Measurements from ENCODE around the gene MCF2.

- no peak for TF ChIP-seq CTCF (IDR thresholded peaks at IDR 0.05 in 2 of 3, conservative IDR thresholded peaks at IDR 0.05 in 1 of 3; ENCODE audit: borderline replicate concordance in 1 of 3, insufficient read depth in 1 of 3, low read depth in 2 of 3, low read length in 2 of 3)
- no peak for TF ChIP-seq POLR2A (IDR thresholded peaks at IDR 0.05; ENCODE audit: borderline replicate concordance, extremely low read depth, insufficient read depth, insufficient read length)
- TF ChIP-seq ZNF274 (IDR thresholded peaks at IDR 0.05; ENCODE audit: low read depth, low read length): no peak
- no peak for TF ChIP-seq REST (IDR thresholded peaks at IDR 0.05; ENCODE audit: low read depth)
Observed at GRCh38 chrX:139538907-139539790, 168.8 kb downstream of the MCF2 start.

Measured in HCT116 (cell line).